ENCODE results near the gene IL1R2.

Gene IL1R2

GRCh38 chr2:101991721-101992145 lies at the start of gene IL1R2:
IL1R2 (plus strand) TSS chr2:101991960; CDS start chr2:102008576, 16,616 bp downstream.
- no peaks in the 10 kb centered on the region for H3F3A ChIP-seq (ENCODE audit: control insufficient read depth, insufficient read depth)
- peaks cover 8% of the 10 kb centered on the region for H3K27me3 ChIP-seq (ENCODE audit: control insufficient read depth, low read length)
- no peak within 1 kb of the TSS for H3K27ac ChIP-seq (ENCODE audit: low read depth, low read length)
- no peaks in the 10 kb centered on the region for H3K36me3 ChIP-seq (ENCODE audit: control insufficient read depth, low read length)
- no peak within 1 kb of the TSS for H3K4me2 ChIP-seq (ENCODE audit: low read length)
- TF ChIP-seq EZH2phosphoT487 (IDR thresholded peaks at IDR 0.05; ENCODE audit: borderline replicate concordance, low read length) (no peak), CTCF (IDR thresholded peaks at IDR 0.05; ENCODE audit: low read depth, low read length, poor library complexity, severe bottlenecking) (no peak)
- H3K79me2 ChIP-seq (ENCODE audit: control insufficient read depth, low read length): no peaks in the 10 kb centered on the region
- H4K20me1 ChIP-seq (ENCODE audit: control insufficient read depth, insufficient read depth, low read depth, low read length): no peaks in the 10 kb centered on the region
- no peaks in the 10 kb centered on the region for H3K9me2 ChIP-seq (replicated peaks; ENCODE audit: control insufficient read depth, low read length)
- peaks cover 6% of the 10 kb centered on the region; the same call in 1 of the 2 replicates for H3K4me1 ChIP-seq (ENCODE audit: control insufficient read depth, low read length)
- H3K4me3 ChIP-seq (ENCODE audit: low read length): no peak within 1 kb of the TSS
- H3K9me3 ChIP-seq (ENCODE audit: control insufficient read depth, insufficient read depth, low read length): no peaks in the 10 kb centered on the region

GRCh38 chr2:101942851-101943250 lies 48.9 kb upstream of the IL1R2 start:
- Histone ChIP-seq H3K36me3 (ENCODE audit: control insufficient read depth, low read length) (no peaks in the 10 kb centered on the region), H4K20me1 (ENCODE audit: control insufficient read depth, insufficient read depth, low read depth, low read length) (no peaks in the 10 kb centered on the region), H3F3A (ENCODE audit: control insufficient read depth, insufficient read depth) (no peaks in the 10 kb centered on the region), H3K27ac (ENCODE audit: low read depth, low read length) (no peak overlapping the region), H3K9me3 (ENCODE audit: control insufficient read depth, insufficient read depth, low read length) (no peaks in the 10 kb centered on the region), H3K4me1 (ENCODE audit: control insufficient read depth, low read length) (no peaks in the 10 kb centered on the region), H3K79me2 (ENCODE audit: control insufficient read depth, low read length) (no peaks in the 10 kb centered on the region), H3K9me2 (replicated peaks; ENCODE audit: control insufficient read depth, low read length) (no peaks in the 10 kb centered on the region), H3K4me3 (ENCODE audit: low read length) (no peak overlapping the region), H3K4me2 (ENCODE audit: low read length) (no peak overlapping the region), H3K27me3 (ENCODE audit: control insufficient read depth, low read length) (no peaks in the 10 kb centered on the region)
- TF ChIP-seq EZH2phosphoT487 (IDR thresholded peaks at IDR 0.05; ENCODE audit: borderline replicate concordance, low read length): no peak

- Histone ChIP-seq H3K9me2 (replicated peaks; ENCODE audit: control insufficient read depth, low read length) (no peaks in the 10 kb centered on the region), H3F3A (ENCODE audit: control insufficient read depth, insufficient read depth) (no peaks in the 10 kb centered on the region), H3K4me2 (ENCODE audit: low read length) (no peak overlapping the region), H3K36me3 (ENCODE audit: control insufficient read depth, low read length) (no peaks in the 10 kb centered on the region), H3K27me3 (ENCODE audit: control insufficient read depth, low read length) (no peaks in the 10 kb centered on the region), H4K20me1 (ENCODE audit: control insufficient read depth, insufficient read depth, low read depth, low read length) (no peaks in the 10 kb centered on the region), H3K27ac (ENCODE audit: low read depth, low read length) (no peak overlapping the region), H3K4me1 (ENCODE audit: control insufficient read depth, low read length) (no peaks in the 10 kb centered on the region), H3K9me3 (ENCODE audit: control insufficient read depth, insufficient read depth, low read length) (no peaks in the 10 kb centered on the region), H3K79me2 (ENCODE audit: control insufficient read depth, low read length) (no peaks in the 10 kb centered on the region), H3K4me3 (ENCODE audit: low read length) (no peak overlapping the region)
- TF ChIP-seq CTCF (IDR thresholded peaks at IDR 0.05; ENCODE audit: low read depth, low read length, poor library complexity, severe bottlenecking) (no peak), EZH2phosphoT487 (IDR thresholded peaks at IDR 0.05; ENCODE audit: borderline replicate concordance, low read length) (no peak)
Measured at GRCh38 chr2:101946372-101947039, 45.3 kb upstream of the IL1R2 start.

- H3K79me2 ChIP-seq (ENCODE audit: control insufficient read depth, low read length): no peaks in the 10 kb centered on the region
- no peaks in the 10 kb centered on the region for H3K9me2 ChIP-seq (replicated peaks; ENCODE audit: control insufficient read depth, low read length)
- H4K20me1 ChIP-seq (ENCODE audit: control insufficient read depth, insufficient read depth, low read depth, low read length): no peaks in the 10 kb centered on the region
- no peak overlapping the region for H3K4me3 ChIP-seq (ENCODE audit: low read length)
- TF ChIP-seq EZH2phosphoT487 (IDR thresholded peaks at IDR 0.05; ENCODE audit: borderline replicate concordance, low read length) (no peak), CTCF (IDR thresholded peaks at IDR 0.05; ENCODE audit: low read depth, low read length, poor library complexity, severe bottlenecking) (no peak)
- H3K9me3 ChIP-seq (ENCODE audit: control insufficient read depth, insufficient read depth, low read length): no peaks in the 10 kb centered on the region
- H3K4me1 ChIP-seq (ENCODE audit: control insufficient read depth, low read length): no peaks in the 10 kb centered on the region
- H3F3A ChIP-seq (ENCODE audit: control insufficient read depth, insufficient read depth): no peaks in the 10 kb centered on the region
- no peaks in the 10 kb centered on the region for H3K27me3 ChIP-seq (ENCODE audit: control insufficient read depth, low read length)
- H3K36me3 ChIP-seq (ENCODE audit: control insufficient read depth, low read length): no peaks in the 10 kb centered on the region
- H3K27ac ChIP-seq (ENCODE audit: low read depth, low read length): no peak overlapping the region
- H3K4me2 ChIP-seq (ENCODE audit: low read length): no peak overlapping the region
Measured at GRCh38 chr2:101947374-101947773, 44.4 kb upstream of the IL1R2 start.
